DOHH2 (cell line): Measurements from ENCODE around the gene SORBS1.

ENCODE experiments used
- EZH2phosphoT487 ChIP-seq: fragments of 200-600 bp; sonication (generic); IDR thresholded peaks from 2 replicates; pipeline ENCODE4 v1.6.1; 2017; ENCODE audit warnings: borderline replicate concordance, mild to moderate bottlenecking, antibody characterized with exemption, low read length, moderate library complexity, mixed read lengths
- TF ChIP-seq, protein P1 (sequence below): fragments of 200-600 bp; sonication (generic); IDR thresholded peaks from one replicate; pipeline ENCODE4 v1.5.1; 2014; ENCODE audit warnings: antibody characterized with exemption, mild to moderate bottlenecking, low read depth, low read length; ENCODE audit not compliant: poor library complexity, severe bottlenecking

DNA sequence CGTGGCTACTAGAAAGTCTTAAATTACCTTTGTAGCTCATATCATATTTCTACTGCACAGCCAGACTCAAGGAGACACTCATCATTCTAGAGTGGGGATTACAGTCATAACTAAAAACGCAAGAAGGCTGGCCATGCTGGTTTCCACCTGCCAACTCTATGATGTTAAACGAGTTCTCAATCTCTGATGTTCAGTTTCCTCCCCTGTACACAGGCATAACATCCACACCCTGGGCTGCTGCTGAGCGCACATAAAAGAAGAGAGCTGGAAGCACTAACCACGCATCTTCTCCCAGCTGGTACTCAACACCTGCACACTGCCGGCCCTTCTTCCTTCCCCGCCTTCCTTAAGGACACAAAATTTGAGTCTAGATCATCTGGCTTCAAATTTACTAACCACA, 60.5 kb downstream of the SORBS1 start:
- TF ChIP-seq, protein P1, sequence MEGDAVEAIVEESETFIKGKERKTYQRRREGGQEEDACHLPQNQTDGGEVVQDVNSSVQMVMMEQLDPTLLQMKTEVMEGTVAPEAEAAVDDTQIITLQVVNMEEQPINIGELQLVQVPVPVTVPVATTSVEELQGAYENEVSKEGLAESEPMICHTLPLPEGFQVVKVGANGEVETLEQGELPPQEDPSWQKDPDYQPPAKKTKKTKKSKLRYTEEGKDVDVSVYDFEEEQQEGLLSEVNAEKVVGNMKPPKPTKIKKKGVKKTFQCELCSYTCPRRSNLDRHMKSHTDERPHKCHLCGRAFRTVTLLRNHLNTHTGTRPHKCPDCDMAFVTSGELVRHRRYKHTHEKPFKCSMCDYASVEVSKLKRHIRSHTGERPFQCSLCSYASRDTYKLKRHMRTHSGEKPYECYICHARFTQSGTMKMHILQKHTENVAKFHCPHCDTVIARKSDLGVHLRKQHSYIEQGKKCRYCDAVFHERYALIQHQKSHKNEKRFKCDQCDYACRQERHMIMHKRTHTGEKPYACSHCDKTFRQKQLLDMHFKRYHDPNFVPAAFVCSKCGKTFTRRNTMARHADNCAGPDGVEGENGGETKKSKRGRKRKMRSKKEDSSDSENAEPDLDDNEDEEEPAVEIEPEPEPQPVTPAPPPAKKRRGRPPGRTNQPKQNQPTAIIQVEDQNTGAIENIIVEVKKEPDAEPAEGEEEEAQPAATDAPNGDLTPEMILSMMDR: no peak
- TF ChIP-seq EZH2phosphoT487: no peak
